SK-N-MC (cell line): ENCODE data around the gene IL11RA.

Source experiments
- DNase-seq: peaks from one replicate; pipeline ENCODE4 v3.0.0-alpha.2; 2011; ENCODE audit warnings: low read depth, low spot score
- H3K27ac ChIP-seq: fragments of 200-600 bp; sonication (generic); 2 replicates; pipeline ENCODE4 v1.5.1; 2016; ENCODE audit warnings: mixed run types
- H3K36me3 ChIP-seq: fragments of 200-600 bp; sonication (generic); 2 replicates; pipeline ENCODE4 v1.6.1; 2017; ENCODE audit warnings: antibody characterized with exemption, low read length, mixed read lengths; ENCODE audit not compliant: insufficient read depth
- H3K4me3 ChIP-seq: fragments of 200-600 bp; sonication (generic); 2 replicates; pipeline ENCODE4 v1.5.1; 2016
- H3K9ac ChIP-seq: fragments of 200-600 bp; sonication (generic); 2 replicates; pipeline ENCODE4 v1.8.0; 2017; ENCODE audit warnings: mixed run types, mixed read lengths; ENCODE audit not compliant: insufficient read length
- H3K9me3 ChIP-seq: fragments of 200-600 bp; sonication (generic); 2 replicates; pipeline ENCODE4 v1.6.1; 2017; ENCODE audit warnings: low read depth, mild to moderate bottlenecking, antibody characterized with exemption, low read length, moderate library complexity, mixed read lengths
- EZH2 ChIP-seq: fragments of 200-600 bp; sonication (generic); IDR thresholded peaks from one replicate; pipeline ENCODE4 v1.6.1; 2017; ENCODE audit warnings: antibody characterized with exemption
- FOXP2 ChIP-seq: optimal IDR thresholded peaks from 2 replicates; pipeline ENCODE3; 2011; ENCODE audit warnings: mild to moderate bottlenecking, moderate library complexity; ENCODE audit not compliant: insufficient read depth; ENCODE audit errors: extremely low read length, control extremely low read depth
- POLR2AphosphoS5 ChIP-seq: IDR thresholded peaks from 2 replicates; pipeline ENCODE4 v1.6.1; 2012; ENCODE audit warnings: mild to moderate bottlenecking, low read depth, low read length, borderline replicate concordance

Gene IL11RA

DNA sequence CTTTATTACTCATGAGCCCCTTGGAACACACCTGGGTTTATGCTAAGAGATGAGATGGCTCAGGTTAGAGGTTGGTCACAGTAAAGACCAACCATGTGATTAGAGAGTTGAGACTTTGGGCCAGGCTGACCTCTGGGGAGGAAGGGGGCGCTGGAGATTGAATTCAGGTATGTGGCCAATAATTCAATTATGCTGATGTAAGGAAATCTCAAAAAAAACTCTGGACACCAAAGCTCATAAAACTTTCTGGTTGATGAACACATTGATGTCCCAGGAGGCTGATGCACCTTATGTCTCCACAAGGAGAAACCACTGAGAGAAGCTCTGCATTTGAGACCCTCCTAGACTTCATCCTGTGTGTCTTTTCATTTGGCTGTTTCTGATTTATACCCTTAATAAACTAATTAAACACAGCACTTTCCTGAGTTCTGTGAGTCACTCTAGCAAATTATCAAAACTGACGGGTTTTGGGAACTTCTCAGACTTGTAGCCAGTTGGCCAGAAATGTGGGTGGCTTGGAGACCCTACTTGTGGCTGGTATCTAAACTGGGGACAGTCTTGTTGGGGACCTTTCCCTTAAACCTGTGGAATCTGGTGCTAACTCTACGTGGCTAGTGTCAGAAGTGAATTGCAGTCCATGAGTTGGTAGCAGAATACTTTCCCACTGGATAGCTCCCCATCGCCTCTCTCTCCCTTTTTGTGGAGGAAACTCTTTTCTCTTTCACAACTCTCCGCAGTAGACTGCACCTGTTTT, 18.0 kb downstream of the IL11RA start:
- no peak for DNase-seq
- no peaks in the 10 kb centered on the region for H3K9me3 ChIP-seq
- TF ChIP-seq FOXP2: no peak
- no peak for TF ChIP-seq EZH2
- TF ChIP-seq POLR2AphosphoS5: no peak
- H3K27ac ChIP-seq: no peak overlapping the region
- H3K4me3 ChIP-seq: no peak overlapping the region
- H3K36me3 ChIP-seq: no peaks in the 10 kb centered on the region
- H3K9ac ChIP-seq: no peak overlapping the region

DNA sequence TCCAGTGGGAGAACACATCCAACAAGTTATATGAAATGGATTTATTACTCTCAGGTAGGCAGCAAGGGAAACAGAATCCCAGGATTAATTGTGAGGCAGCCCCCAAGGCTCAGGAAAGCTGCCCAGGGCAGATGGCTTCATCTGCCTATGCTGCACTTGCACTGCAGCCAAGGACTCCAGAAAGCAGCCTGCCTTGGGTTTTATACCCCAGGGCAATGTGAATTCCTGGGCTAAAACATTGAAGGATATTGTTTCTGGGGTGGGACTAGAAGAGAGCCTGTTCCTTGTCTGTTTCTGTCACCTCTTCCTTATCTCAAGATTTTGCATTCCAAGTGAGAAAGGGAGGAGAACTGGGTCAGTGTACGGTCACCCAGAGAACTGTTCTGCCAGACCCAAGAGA, 19.3 kb downstream of the IL11RA start:
- Histone ChIP-seq H3K9me3 (no peaks in the 10 kb centered on the region), H3K27ac (no peak overlapping the region), H3K4me3 (no peak overlapping the region), H3K9ac (no peak overlapping the region), H3K36me3 (no peaks in the 10 kb centered on the region)
- TF ChIP-seq POLR2AphosphoS5 (no peak), FOXP2 (no peak), EZH2 (no peak)
- no peak for DNase-seq

DNA sequence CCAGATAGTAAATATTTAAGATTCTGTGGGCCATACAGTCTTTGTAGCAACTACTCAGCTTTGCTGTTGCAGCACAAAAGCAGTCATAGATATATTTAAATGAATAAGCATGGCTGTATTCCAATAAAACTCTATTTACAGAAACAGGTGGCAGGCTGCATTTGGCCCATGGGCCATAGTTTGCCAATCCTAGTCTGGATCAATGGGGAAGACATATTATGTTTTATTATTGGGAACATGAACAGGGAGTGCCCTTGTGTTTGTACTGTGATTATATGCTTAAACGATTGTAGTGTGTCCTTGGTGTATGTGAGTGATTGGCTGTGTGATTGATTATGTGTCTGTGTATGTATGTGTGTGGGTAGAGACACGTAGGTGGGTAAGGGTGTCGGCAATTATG, 22.5 kb downstream of the IL11RA start:
- Histone ChIP-seq H3K9me3 (no peaks in the 10 kb centered on the region), H3K27ac (no peak overlapping the region), H3K9ac (no peak overlapping the region), H3K4me3 (no peak overlapping the region), H3K36me3 (no peaks in the 10 kb centered on the region)
- no peak for DNase-seq
- no peak for TF ChIP-seq EZH2
- TF ChIP-seq FOXP2: no peak

DNA sequence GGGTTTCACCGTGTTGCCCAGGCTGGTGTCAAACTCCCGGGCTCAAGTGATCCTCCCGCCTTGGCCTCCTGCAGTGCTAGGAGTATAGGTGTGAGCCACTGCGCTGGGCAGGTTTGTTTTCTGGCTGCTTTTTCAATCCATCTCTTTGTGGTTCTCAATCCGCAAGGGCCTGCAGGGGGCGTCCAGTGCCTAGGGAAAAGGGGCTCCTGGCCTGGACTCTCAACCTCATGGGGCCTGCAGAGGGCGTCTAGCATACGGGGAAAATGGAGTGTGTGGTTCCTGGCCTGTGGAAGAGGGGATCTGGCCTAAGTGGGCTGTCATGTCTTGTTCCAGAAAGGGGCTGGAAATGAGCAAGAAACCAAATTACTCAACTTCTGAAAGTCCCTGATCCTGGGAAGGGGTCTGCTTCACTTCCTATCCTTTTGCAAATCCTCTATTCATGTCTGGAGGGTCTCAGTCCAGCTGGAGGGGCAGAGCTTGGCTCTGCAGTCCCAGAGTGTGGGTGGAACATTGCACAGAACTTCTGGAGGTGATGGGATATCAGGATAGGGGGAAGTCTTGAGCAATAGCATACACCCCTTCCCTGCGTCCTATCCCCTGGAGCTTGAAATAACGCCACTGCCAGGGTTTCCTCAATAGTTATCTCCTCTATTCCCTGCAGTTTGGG, 23.2 kb downstream of the IL11RA start:
- Histone ChIP-seq H3K4me3 (no peak overlapping the region), H3K9me3 (no peaks in the 10 kb centered on the region), H3K9ac (no peak overlapping the region), H3K27ac (no peak overlapping the region), H3K36me3 (no peaks in the 10 kb centered on the region)
- no peak for DNase-seq
- TF ChIP-seq FOXP2: no peak
- no peak for TF ChIP-seq POLR2AphosphoS5
- no peak for TF ChIP-seq EZH2

DNA sequence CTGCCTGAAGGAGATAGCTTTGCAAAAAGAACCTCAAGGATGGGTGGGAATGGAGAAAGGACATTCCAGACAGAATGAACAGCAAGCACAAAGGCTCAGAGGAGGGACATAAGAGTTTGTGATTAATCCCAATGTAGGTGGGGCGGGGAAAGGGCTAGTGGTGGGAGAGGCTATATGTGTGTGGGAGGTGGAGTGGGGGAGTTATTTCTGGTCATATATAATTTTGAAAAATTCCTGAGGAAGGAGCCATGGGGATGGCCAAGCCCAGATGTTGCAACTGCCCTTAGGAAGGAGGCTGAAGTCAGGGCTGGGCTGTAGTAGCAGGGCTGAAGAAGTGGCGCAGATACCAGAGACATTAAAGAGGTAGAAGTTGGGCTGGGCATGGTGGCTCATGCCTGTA, 23.9 kb downstream of the IL11RA start:
- TF ChIP-seq EZH2 (no peak), POLR2AphosphoS5 (no peak), FOXP2 (no peak)
- H3K27ac ChIP-seq: no peak overlapping the region
- no peak for DNase-seq
- H3K9me3 ChIP-seq: no peaks in the 10 kb centered on the region
- no peaks in the 10 kb centered on the region for H3K36me3 ChIP-seq
- H3K4me3 ChIP-seq: no peak overlapping the region
- no peak overlapping the region for H3K9ac ChIP-seq

DNA sequence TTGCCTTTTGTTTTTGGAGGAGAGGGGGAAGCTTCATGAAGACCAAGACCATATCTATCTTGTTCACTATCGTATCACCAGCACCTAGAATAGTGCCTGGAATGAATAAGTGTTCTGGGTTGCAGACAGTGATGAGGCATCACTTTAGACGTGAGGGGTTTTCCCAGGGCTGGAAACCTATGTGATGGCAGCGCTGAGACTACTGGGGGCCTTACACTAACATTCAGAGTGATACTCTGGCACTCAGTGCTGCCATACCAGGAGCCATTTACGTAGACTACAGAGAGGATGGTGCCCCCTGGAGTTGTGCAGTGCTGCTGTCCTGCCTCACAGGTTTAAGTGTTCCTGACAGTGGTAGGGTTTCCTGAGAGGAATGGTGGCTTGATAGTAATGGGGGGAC, 32.2 kb downstream of the IL11RA start:
- no peak overlapping the region for H3K4me3 ChIP-seq
- no peak for DNase-seq
- H3K9ac ChIP-seq: no peak overlapping the region
- H3K27ac ChIP-seq: no peak overlapping the region
- no peaks in the 10 kb centered on the region for H3K9me3 ChIP-seq
- no peaks in the 10 kb centered on the region for H3K36me3 ChIP-seq
- TF ChIP-seq FOXP2: no peak
- TF ChIP-seq EZH2: no peak
- no peak for TF ChIP-seq POLR2AphosphoS5

DNA sequence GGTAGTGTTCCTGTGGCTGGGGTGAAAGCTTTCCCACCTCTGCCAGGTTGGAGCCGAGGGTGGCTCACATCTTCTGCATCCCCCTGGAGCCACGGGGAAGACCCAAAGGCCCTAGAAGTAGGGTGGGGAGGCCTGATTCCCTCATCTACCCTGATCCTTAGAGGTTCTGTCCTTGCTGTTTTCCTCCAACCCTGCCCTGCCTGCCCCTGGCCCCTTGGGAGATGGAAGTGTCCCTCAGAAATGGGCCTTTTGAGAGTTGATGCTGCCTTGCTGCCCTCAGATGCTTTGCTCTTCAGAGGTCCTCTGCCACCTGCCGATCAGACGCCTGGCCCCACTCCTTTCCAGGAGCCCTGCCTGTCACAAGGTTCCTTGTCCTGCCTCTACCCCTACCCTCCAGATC, 32.8 kb downstream of the IL11RA start:
- DNase-seq: no peak
- H3K9ac ChIP-seq: no peak overlapping the region
- TF ChIP-seq EZH2: no peak
- TF ChIP-seq POLR2AphosphoS5: no peak
- no peak for TF ChIP-seq FOXP2

DNA sequence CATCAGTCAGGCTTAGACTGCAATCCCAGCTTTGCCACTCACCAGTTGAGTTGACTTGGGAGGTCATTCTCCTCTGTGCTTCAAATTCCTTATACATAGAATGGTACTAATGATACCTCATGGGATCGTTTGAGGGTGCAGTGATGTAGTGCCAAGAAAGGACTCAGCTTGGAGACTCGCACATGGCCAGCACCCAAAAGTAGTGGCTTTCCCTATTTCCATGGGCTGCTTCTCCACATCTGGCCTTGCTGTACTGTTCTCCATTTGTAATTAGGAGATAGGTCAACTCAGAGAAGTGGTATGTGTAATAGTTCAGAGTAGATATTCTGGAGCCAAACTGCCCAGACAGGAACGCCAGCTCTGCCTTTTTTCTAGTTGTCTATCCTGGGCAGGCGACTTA, 33.6 kb downstream of the IL11RA start:
- Histone ChIP-seq H3K4me3 (no peak overlapping the region), H3K9ac (no peak overlapping the region), H3K27ac (no peak overlapping the region), H3K36me3 (no peaks in the 10 kb centered on the region), H3K9me3 (no peaks in the 10 kb centered on the region)
- no peak for DNase-seq
- TF ChIP-seq EZH2: no peak
- TF ChIP-seq POLR2AphosphoS5: no peak
- TF ChIP-seq FOXP2: no peak

More for the DNA sequence above, 32.8 kb downstream of the IL11RA start:
- Histone ChIP-seq H3K36me3 (no peaks in the 10 kb centered on the region), H3K27ac (no peak overlapping the region), H3K9me3 (no peaks in the 10 kb centered on the region), H3K4me3 (no peak overlapping the region)

DNA sequence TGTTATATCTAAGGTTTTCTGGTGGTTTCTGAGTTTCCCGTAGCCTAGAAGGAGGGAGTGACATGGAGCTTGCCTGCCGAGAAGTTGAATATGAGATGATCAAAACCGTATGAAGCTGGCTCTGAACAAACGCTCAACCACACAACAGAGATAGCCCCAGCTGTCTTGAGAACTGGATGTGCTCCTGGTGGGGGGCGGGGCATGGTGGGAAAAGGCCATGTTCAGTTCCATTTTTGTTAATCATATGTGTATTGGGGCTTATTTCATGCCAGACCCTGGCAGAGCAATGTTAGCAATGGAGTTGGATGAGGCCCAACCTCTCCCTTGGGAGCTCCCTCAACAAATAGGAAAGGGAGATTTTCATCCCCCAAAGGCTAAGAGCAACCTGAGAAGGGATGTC, 34.2 kb downstream of the IL11RA start:
- Histone ChIP-seq H3K4me3 (no peak overlapping the region), H3K36me3 (no peaks in the 10 kb centered on the region), H3K27ac (no peak overlapping the region), H3K9ac (no peak overlapping the region), H3K9me3 (no peaks in the 10 kb centered on the region)
- no peak for DNase-seq
- TF ChIP-seq FOXP2 (no peak), POLR2AphosphoS5 (no peak), EZH2 (no peak)
